DOHH2 (cell line): Measurements from ENCODE around the gene ETV6.

Source experiments
- CTCF ChIP-seq: fragments of 200-600 bp; sonication (generic); IDR thresholded peaks from one replicate; pipeline ENCODE4 v1.5.1; 2014; ENCODE audit warnings: antibody characterized with exemption, mild to moderate bottlenecking, low read depth, low read length; ENCODE audit not compliant: poor library complexity, severe bottlenecking
- EZH2phosphoT487 ChIP-seq: fragments of 200-600 bp; sonication (generic); IDR thresholded peaks from 2 replicates; pipeline ENCODE4 v1.6.1; 2017; ENCODE audit warnings: borderline replicate concordance, mild to moderate bottlenecking, antibody characterized with exemption, low read length, moderate library complexity, mixed read lengths

GRCh38 chr12:11891346-11891745 is 241.9 kb downstream of the ETV6 start:
- TF ChIP-seq CTCF (no peak), EZH2phosphoT487 (no peak)
